Calu3 (cell line): ENCODE results near the gene MRGPRX2. TPM values are rescaled to one million over a fixed set of nuclear protein-coding genes. Genes with fewer than 3 reads are reported as not detected.

Experiments
- BruUV-seq: library from RNA; stranded (reverse); fragments of 400-500 nt; replicated peaks from 2 replicates; lab custom pipeline; 2021; lab: Mats Ljungman, UMichigan
- CTCF ChIA-PET: fragments of 300-600 bp; sonication (Branson Sonifier 250); formaldehyde crosslinking; loops from one replicate; lab custom pipeline; 2022; ENCODE audit warnings: antibody characterized with exemption; lab: Charles Lee
- DNase-seq: peaks from one replicate; pipeline ENCODE4 v3.0.0; 2022
- H3K27ac Mint-ChIP-seq: one replicate; pipeline ENCODE4 v1.8.0; 2022; ENCODE audit warnings: mixed read lengths; ENCODE audit not compliant: unreplicated experiment
- H3K27me3 Mint-ChIP-seq: one replicate; pipeline ENCODE4 v1.8.0; 2022; ENCODE audit warnings: mixed read lengths; ENCODE audit not compliant: unreplicated experiment
- H3K36me3 Mint-ChIP-seq: one replicate; pipeline ENCODE4 v1.8.0; 2022; ENCODE audit warnings: mild to moderate bottlenecking, moderate library complexity, mixed read lengths; ENCODE audit not compliant: insufficient read depth, unreplicated experiment
- H3K4me1 Mint-ChIP-seq: one replicate; pipeline ENCODE4 v1.8.0; 2022; ENCODE audit warnings: mild to moderate bottlenecking, low read depth, mixed read lengths; ENCODE audit not compliant: unreplicated experiment
- H3K4me3 Mint-ChIP-seq: one replicate; pipeline ENCODE4 v1.8.0; 2022; ENCODE audit warnings: mild to moderate bottlenecking, low read depth, moderate library complexity, mixed read lengths; ENCODE audit not compliant: unreplicated experiment
- H3K9me3 Mint-ChIP-seq: one replicate; pipeline ENCODE4 v1.8.0; 2022; ENCODE audit warnings: low read depth, mixed read lengths; ENCODE audit not compliant: unreplicated experiment
- CTCF ChIP-seq: fragments of 200-600 bp; IDR thresholded peaks from one replicate; pipeline ENCODE4 v1.8.0; 2022; ENCODE audit warnings: antibody characterized with exemption; ENCODE audit not compliant: unreplicated experiment
- intact Hi-C: fragments of 100-400 bp; cut with micrococcal nuclease; formaldehyde crosslinking; loops from one replicate; pipeline ENCODE4 v1.10.0; 2022; ENCODE audit not compliant: unreplicated experiment
- total RNA-seq: library from RNA; stranded (reverse); gene quantifications from 2 replicates; pipeline ENCODE4 v1.2.3, GENCODE V29; 2022

The MRGPRX2 gene
- total RNA-seq, 1 experiment from 2014 or later, result not detected

- intact Hi-C loops, result no loop called here
- H3K9me3 Mint-ChIP-seq, result no peaks in the 10 kb centered on the region
- H3K36me3 Mint-ChIP-seq, result no peaks in the 10 kb centered on the region
- TF ChIP-seq CTCF, result no peak
- no peaks in the 10 kb centered on the region for H3K4me1 Mint-ChIP-seq
- H3K27ac Mint-ChIP-seq, result no peak overlapping the region
- peaks cover 86% of the 10 kb centered on the region for H3K27me3 Mint-ChIP-seq
- no peak overlapping the region for H3K4me3 Mint-ChIP-seq
- no TSS peak for BruUV-seq
- CTCF ChIA-PET, result no interaction called here
- no peak for DNase-seq
Observed at GRCh38 chr11:19025481-19026406, 34.8 kb downstream of the MRGPRX2 start.

GRCh38 chr11:19020831-19021230, 39.7 kb downstream of the MRGPRX2 start:
- CTCF ChIA-PET, result no interaction called here
- Mint-ChIP-seq H3K27ac (no peak overlapping the region), H3K4me1 (no peaks in the 10 kb centered on the region), H3K9me3 (no peaks in the 10 kb centered on the region), H3K4me3 (no peak overlapping the region), H3K27me3 (peaks cover 90% of the 10 kb centered on the region), H3K36me3 (no peaks in the 10 kb centered on the region)
- no TSS peak for BruUV-seq
- intact Hi-C loops, result no loop called here
- DNase-seq, result no peak
- TF ChIP-seq CTCF, result no peak

GRCh38 chr11:19018901-19019300, 41.6 kb downstream of the MRGPRX2 start:
- Mint-ChIP-seq H3K27me3 (peaks cover 71% of the 10 kb centered on the region), H3K4me1 (peaks cover 3% of the 10 kb centered on the region), H3K9me3 (no peaks in the 10 kb centered on the region), H3K27ac (no peak overlapping the region), H3K4me3 (no peak overlapping the region), H3K36me3 (no peaks in the 10 kb centered on the region)
- TF ChIP-seq CTCF, result no peak
- peak; percentile 30 for DNase-seq
- CTCF ChIA-PET, result no interaction called here
- no TSS peak for BruUV-seq
- intact Hi-C loops, result no loop called here

GRCh38 chr11:19013181-19013857, 47.2 kb downstream of the MRGPRX2 start:
- Mint-ChIP-seq H3K4me1 (peaks cover 17% of the 10 kb centered on the region), H3K27me3 (peaks cover 46% of the 10 kb centered on the region), H3K9me3 (no peaks in the 10 kb centered on the region), H3K4me3 (no peak overlapping the region), H3K36me3 (no peaks in the 10 kb centered on the region), H3K27ac (no peak overlapping the region)
- CTCF ChIA-PET, result no interaction called here
- intact Hi-C loops, result no loop called here
- BruUV-seq, result no TSS peak
- peak; percentile 3 for DNase-seq
- no peak for TF ChIP-seq CTCF
